K562 (cell line): ENCODE results near the gene APBA2. TPM values are rescaled to one million over a fixed set of nuclear protein-coding genes. Genes with fewer than 3 reads are reported as not detected.
A peak's percentile ranks its signal among the peaks of the same experiment; 100 is the strongest.

Source experiments
- ATAC-seq: fragments of 200-7000 bp; cut with Tn5 transposase; 3 replicates; pipeline ENCODE4 v1.9.1; 2020; ENCODE audit warnings: moderate library complexity
- BruUV-seq: library from RNA; stranded (reverse); fragments of 400-500 nt; replicated peaks from 2 replicates; lab custom pipeline; 2021; lab: Mats Ljungman, UMichigan
- CTCF ChIA-PET: fragments of 300-600 bp; formaldehyde crosslinking; extraction: SDS; loops from one replicate; lab custom pipeline; 2021; ENCODE audit warnings: low intra/inter-chr PET ratio; lab: Yijun Ruan, JAX
- POLR2A ChIA-PET: fragments of 300-600, 350-650 bp; sonication (Branson Sonifier 250); formaldehyde crosslinking; extraction: SDS; loops from one replicate; lab custom pipeline; 2021; ENCODE audit warnings: antibody characterized with exemption, inconsistent platforms; lab: Yijun Ruan, JAX
- DNase-seq, 4 experiments: peaks; one replicate each; pipeline versions ENCODE4 v3.0.0 to v3.0.0-alpha.2; 2011 to 2018; ENCODE audit warnings: low spot score in 3 of 4, mixed read lengths in 3 of 4; ENCODE audit errors: extremely low read depth in 1 of 4
- FAIRE-seq: peaks from 2 replicates; lab custom pipeline; 2011; peaks lifted over from hg19 to GRCh38; lab: Jason Lieb, UNC
- H2AFZ ChIP-seq: 2 replicates; pipeline ENCODE4 v1.6.0; 2011; ENCODE audit warnings: low read depth, low read length, control low read depth, inconsistent platforms
- H3K27ac ChIP-seq: fragments of 200-600 bp; 3 replicates; pipeline ENCODE4 v1.8.0; 2011; ENCODE audit warnings: low read depth, mild to moderate bottlenecking, control low read depth, inconsistent platforms, low read length, moderate library complexity, mixed read lengths; ENCODE audit errors: extremely low read depth
- H3K27me3 ChIP-seq, 2 experiments: fragments of 300-600 bp in 1 of 2; 2 replicates in 1 of 2; 3 replicates in 1 of 2; pipeline versions ENCODE4 v1.6.0 to v1.8.0; 2011; ENCODE audit warnings: inconsistent platforms in 2 of 2, low read length in 2 of 2, mild to moderate bottlenecking in 1 of 2, mixed read lengths in 1 of 2, moderate library complexity in 1 of 2; ENCODE audit not compliant: control insufficient read depth in 2 of 2, insufficient read depth in 2 of 2
- H3K36me3 ChIP-seq: fragments of 300-600 bp; 3 replicates; pipeline ENCODE4 v1.8.0; 2011; ENCODE audit warnings: mild to moderate bottlenecking, low read length, inconsistent platforms; ENCODE audit not compliant: control insufficient read depth, insufficient read depth
- H3K4me1 ChIP-seq, 2 experiments: fragments of 200-600 bp in 1 of 2; replicated peaks in 1 of 2; 2 replicates in 1 of 2; 3 replicates in 1 of 2; pipeline versions ENCODE4 v1.5.1 to v1.8.0; 2011; ENCODE audit warnings: inconsistent platforms in 2 of 2, low read length in 2 of 2, mild to moderate bottlenecking in 1 of 2, mixed read lengths in 1 of 2, moderate library complexity in 1 of 2; ENCODE audit not compliant: control insufficient read depth in 2 of 2, insufficient read depth in 2 of 2
- H3K4me2 ChIP-seq: 2 replicates; pipeline ENCODE4 v1.6.1; 2011; ENCODE audit warnings: low read length, control low read depth, inconsistent platforms, mixed read lengths; ENCODE audit not compliant: insufficient read depth
- H3K4me3 ChIP-seq: fragments of 200-600 bp; sonication (generic), shearing (Covaris generic); 2 replicates; pipeline ENCODE4 v1.5.1; 2016; ENCODE audit warnings: control low read depth, inconsistent platforms
- H3K79me2 ChIP-seq: fragments of 200-600 bp; 3 replicates; pipeline ENCODE4 v1.8.0; 2011; ENCODE audit warnings: low read length, inconsistent platforms; ENCODE audit not compliant: control insufficient read depth, insufficient read depth
- H3K9ac ChIP-seq, 2 experiments: 2 replicates each; pipeline versions ENCODE4 v1.6.0 to v1.6.1; 2011; ENCODE audit warnings: low read depth in 2 of 2, low read length in 2 of 2, control low read depth in 1 of 2, inconsistent platforms in 1 of 2, mild to moderate bottlenecking in 1 of 2, mixed read lengths in 1 of 2; ENCODE audit not compliant: insufficient read depth in 1 of 2
- H3K9me1 ChIP-seq: one replicate; pipeline ENCODE4 v1.6.0; 2011; ENCODE audit warnings: inconsistent platforms, mild to moderate bottlenecking, low read length, moderate library complexity; ENCODE audit not compliant: control insufficient read depth, insufficient read depth
- H3K9me3 ChIP-seq: replicated peaks from 2 replicates; pipeline ENCODE4 v1.5.1; 2011; ENCODE audit warnings: low read depth, low read length, inconsistent platforms; ENCODE audit not compliant: control insufficient read depth, insufficient read depth
- H4K20me1 ChIP-seq: replicated peaks from 2 replicates; pipeline ENCODE4 v1.6.1; 2011; ENCODE audit warnings: low read length, inconsistent platforms, mixed read lengths; ENCODE audit not compliant: control insufficient read depth, insufficient read depth
- CBFA2T3 ChIP-seq: fragments of 450-650 bp; IDR thresholded peaks from 2 replicates; pipeline ENCODE4 v1.6.1; 2017
- CREBBP ChIP-seq: IDR thresholded peaks from one replicate; pipeline ENCODE4 v1.6.1; 2012; ENCODE audit warnings: low read depth, mild to moderate bottlenecking, control low read depth, inconsistent platforms, low read length
- EP300 ChIP-seq: IDR thresholded peaks from 2 replicates; pipeline ENCODE4 v1.6.1; 2012; ENCODE audit warnings: low read length, improper control_type of control experiment
- GATA2 ChIP-seq: sonication (generic); formaldehyde crosslinking; IDR thresholded peaks from 2 replicates; pipeline ENCODE4 v1.4.0; 2020; ENCODE audit warnings: mild to moderate bottlenecking, missing genetic modification reagents
- KDM1A ChIP-seq, 2 experiments: fragments of 450-650 bp; IDR thresholded peaks; 2 replicates each; pipeline ENCODE4 v1.6.1; 2016; ENCODE audit warnings: mild to moderate bottlenecking in 2 of 2
- L3MBTL2 ChIP-seq: fragments of 450-650 bp; IDR thresholded peaks from 2 replicates; pipeline ENCODE4 v1.6.1; 2016; ENCODE audit warnings: mild to moderate bottlenecking, moderate library complexity
- MEIS2 ChIP-seq: fragments of 450-650 bp; IDR thresholded peaks from 2 replicates; pipeline ENCODE4 v1.6.1; 2014; ENCODE audit warnings: mild to moderate bottlenecking; ENCODE audit not compliant: partially characterized antibody
- NFIC ChIP-seq: fragments of 450-650 bp; IDR thresholded peaks from 2 replicates; pipeline ENCODE4 v1.6.1; 2017; ENCODE audit warnings: mild to moderate bottlenecking, inconsistent platforms
- TAL1 ChIP-seq: fragments of 450-650 bp; IDR thresholded peaks from 2 replicates; pipeline ENCODE4 v1.6.1; 2016; ENCODE audit warnings: mild to moderate bottlenecking
- ZNF347 ChIP-seq: fragments of 450-650 bp; formaldehyde crosslinking; IDR thresholded peaks from 2 replicates; pipeline ENCODE4 v1.4.0; 2020; ENCODE audit warnings: low read depth, mild to moderate bottlenecking, moderate library complexity
- WGBS: fragments of 100-300 bp; shearing (Covaris generic); methylation state at CpG from one replicate; pipeline ENCODE4 v1.1.6; 2016; ENCODE audit warnings: low coverage, mixed read lengths; ENCODE audit not compliant: insufficient coverage; ENCODE audit errors: missing lambda C conversion rate; 5-methylcytosine and 5-hydroxymethylcytosine counted together
- in situ Hi-C: fragments of 300-500 bp; cut with MboI; formaldehyde crosslinking; loops from 4 replicates; pipeline ENCODE4 v1.15.0; 2018; ENCODE audit warnings: inconsistent platforms, mixed read lengths
- intact Hi-C: fragments of 100-400 bp; cut with micrococcal nuclease; formaldehyde crosslinking; loops from 2 replicates; pipeline ENCODE4 v1.14.2; 2022
- polyA plus RNA-seq, 8 experiments: library from polyadenylated mRNA; depleted of rRNA in 4 of 8; stranded (reverse) in 5 of 8; unstranded in 3 of 8; fragments of >200 nt; fragmentation: Nextera tagmentation in 2 of 8; fragmentation: Illumina TruSeq in 1 of 8; extraction: Ambion mirVana in 2 of 8; extraction: Trizol in 1 of 8; gene quantifications; 2 replicates each; pipeline versions ENCODE4 v1.2.1 to v1.2.3, GENCODE V29; 2011 to 2014; ENCODE audit warnings: inconsistent platforms in 1 of 8, missing spikeins in 1 of 8
- total RNA-seq, 7 experiments: library from RNA; depleted of rRNA in 6 of 7; stranded (reverse); fragments of >200 nt in 6 of 7; fragmentation: Illumina TruSeq in 2 of 7; extraction: Trizol in 2 of 7; gene quantifications; 2 replicates each; pipeline versions ENCODE4 v1.2.1 to v1.2.3, GENCODE V29; 2011 to 2021; ENCODE audit warnings: low replicate concordance in 1 of 7
- TF ChIP-seq, protein P1 (sequence below): fragments of 450-650 bp; IDR thresholded peaks from 2 replicates; pipeline ENCODE4 v1.6.1; 2016
- TF ChIP-seq, protein P2 (sequence below): fragments of 450-650 bp; IDR thresholded peaks from 2 replicates; pipeline ENCODE4 v1.6.1; 2016; ENCODE audit warnings: mild to moderate bottlenecking, moderate library complexity

Gene APBA2
- total and polyA plus RNA-seq, 9 of the 15 experiments (the other 6 are each of a cell fraction or from before 2014, with no cell fraction given), result 0.24 to 40.9 (median 25.2) TPM

DNA sequence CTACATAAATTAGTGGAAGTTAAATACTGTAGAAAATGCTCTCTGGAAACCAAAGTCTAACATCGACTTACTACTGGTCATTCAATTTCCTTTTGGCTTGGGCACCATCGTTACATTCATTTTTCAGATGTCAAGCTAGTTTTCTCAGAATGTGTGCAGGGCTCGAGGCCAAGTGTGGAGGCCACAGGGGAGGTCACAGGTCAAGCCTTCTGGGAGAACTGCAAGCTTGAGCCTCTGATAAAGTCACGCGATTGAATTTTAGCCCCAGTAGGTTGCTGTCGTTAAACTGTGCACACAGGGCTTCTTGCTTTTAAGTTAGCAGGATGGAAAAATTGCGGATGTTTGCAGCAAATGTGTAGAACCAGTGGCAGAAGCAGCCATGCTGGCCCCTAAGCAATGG is 182.2 kb downstream of the APBA2 start:
- intact Hi-C loops, result no loop called here
- Histone ChIP-seq H3K9me1 (no peaks in the 10 kb centered on the region), H3K27me3 (no peaks in the 10 kb centered on the region), H3K9ac (no peak overlapping the region), H3K4me2 (no peak overlapping the region), H3K79me2 (peaks cover 6% of the 10 kb centered on the region; the same call in 2 of the 3 replicates), H3K4me3 (no peak overlapping the region), H2AFZ (no peak overlapping the region), H4K20me1 (peaks cover 34% of the 10 kb centered on the region), H3K9me3 (0 out of 2 replicates have a peak, but pooled peaks cover 3% of the 10 kb centered on the region), H3K4me1 (peaks cover 10 to 19% of the 10 kb centered on the region in 2 experiments), H3K27ac (no peak overlapping the region), H3K36me3 (no peaks in the 10 kb centered on the region)
- peak; percentile 87 for ATAC-seq
- ChIA-PET POLR2A (interaction anchor here (0.8 kb wide), 1 partner anchor 38 kb away, joined by 3 read pairs; no protein-coding TSS in a partner anchor), CTCF (no interaction called here)
- peak; percentile 30 to 87 (median 49) for DNase-seq
- in situ Hi-C loops, result no loop called here
- FAIRE-seq, result peak; percentile 88
- no TSS peak for BruUV-seq
- 0% methylated on average over 7 of the region's 7 CpGs for WGBS
- TF ChIP-seq CBFA2T3 (peak; percentile 75), MEIS2 (peak; percentile 65), CREBBP (no peak), ZNF347 (CRISPR knock-in tag) (no peak), TAL1 (peak; percentile 39; the same call in 1 of the 2 replicates), GATA2 (peak; percentile 54; the same call in 1 of the 2 replicates), EP300 (peak; percentile 5; the same call in 1 of the 2 replicates), L3MBTL2 (peak; percentile 64; the same call in 1 of the 2 replicates), KDM1A (IDR thresholded peaks at IDR 0.05) (peak; percentile 68 to 74; a peak in 3 of 4 replicates), NFIC (peak; percentile 78)
- TF ChIP-seq, protein P1, sequence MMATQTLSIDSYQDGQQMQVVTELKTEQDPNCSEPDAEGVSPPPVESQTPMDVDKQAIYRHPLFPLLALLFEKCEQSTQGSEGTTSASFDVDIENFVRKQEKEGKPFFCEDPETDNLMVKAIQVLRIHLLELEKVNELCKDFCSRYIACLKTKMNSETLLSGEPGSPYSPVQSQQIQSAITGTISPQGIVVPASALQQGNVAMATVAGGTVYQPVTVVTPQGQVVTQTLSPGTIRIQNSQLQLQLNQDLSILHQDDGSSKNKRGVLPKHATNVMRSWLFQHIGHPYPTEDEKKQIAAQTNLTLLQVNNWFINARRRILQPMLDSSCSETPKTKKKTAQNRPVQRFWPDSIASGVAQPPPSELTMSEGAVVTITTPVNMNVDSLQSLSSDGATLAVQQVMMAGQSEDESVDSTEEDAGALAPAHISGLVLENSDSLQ, result peak; percentile 10; the same call in 1 of the 2 replicates
- TF ChIP-seq, protein P2, sequence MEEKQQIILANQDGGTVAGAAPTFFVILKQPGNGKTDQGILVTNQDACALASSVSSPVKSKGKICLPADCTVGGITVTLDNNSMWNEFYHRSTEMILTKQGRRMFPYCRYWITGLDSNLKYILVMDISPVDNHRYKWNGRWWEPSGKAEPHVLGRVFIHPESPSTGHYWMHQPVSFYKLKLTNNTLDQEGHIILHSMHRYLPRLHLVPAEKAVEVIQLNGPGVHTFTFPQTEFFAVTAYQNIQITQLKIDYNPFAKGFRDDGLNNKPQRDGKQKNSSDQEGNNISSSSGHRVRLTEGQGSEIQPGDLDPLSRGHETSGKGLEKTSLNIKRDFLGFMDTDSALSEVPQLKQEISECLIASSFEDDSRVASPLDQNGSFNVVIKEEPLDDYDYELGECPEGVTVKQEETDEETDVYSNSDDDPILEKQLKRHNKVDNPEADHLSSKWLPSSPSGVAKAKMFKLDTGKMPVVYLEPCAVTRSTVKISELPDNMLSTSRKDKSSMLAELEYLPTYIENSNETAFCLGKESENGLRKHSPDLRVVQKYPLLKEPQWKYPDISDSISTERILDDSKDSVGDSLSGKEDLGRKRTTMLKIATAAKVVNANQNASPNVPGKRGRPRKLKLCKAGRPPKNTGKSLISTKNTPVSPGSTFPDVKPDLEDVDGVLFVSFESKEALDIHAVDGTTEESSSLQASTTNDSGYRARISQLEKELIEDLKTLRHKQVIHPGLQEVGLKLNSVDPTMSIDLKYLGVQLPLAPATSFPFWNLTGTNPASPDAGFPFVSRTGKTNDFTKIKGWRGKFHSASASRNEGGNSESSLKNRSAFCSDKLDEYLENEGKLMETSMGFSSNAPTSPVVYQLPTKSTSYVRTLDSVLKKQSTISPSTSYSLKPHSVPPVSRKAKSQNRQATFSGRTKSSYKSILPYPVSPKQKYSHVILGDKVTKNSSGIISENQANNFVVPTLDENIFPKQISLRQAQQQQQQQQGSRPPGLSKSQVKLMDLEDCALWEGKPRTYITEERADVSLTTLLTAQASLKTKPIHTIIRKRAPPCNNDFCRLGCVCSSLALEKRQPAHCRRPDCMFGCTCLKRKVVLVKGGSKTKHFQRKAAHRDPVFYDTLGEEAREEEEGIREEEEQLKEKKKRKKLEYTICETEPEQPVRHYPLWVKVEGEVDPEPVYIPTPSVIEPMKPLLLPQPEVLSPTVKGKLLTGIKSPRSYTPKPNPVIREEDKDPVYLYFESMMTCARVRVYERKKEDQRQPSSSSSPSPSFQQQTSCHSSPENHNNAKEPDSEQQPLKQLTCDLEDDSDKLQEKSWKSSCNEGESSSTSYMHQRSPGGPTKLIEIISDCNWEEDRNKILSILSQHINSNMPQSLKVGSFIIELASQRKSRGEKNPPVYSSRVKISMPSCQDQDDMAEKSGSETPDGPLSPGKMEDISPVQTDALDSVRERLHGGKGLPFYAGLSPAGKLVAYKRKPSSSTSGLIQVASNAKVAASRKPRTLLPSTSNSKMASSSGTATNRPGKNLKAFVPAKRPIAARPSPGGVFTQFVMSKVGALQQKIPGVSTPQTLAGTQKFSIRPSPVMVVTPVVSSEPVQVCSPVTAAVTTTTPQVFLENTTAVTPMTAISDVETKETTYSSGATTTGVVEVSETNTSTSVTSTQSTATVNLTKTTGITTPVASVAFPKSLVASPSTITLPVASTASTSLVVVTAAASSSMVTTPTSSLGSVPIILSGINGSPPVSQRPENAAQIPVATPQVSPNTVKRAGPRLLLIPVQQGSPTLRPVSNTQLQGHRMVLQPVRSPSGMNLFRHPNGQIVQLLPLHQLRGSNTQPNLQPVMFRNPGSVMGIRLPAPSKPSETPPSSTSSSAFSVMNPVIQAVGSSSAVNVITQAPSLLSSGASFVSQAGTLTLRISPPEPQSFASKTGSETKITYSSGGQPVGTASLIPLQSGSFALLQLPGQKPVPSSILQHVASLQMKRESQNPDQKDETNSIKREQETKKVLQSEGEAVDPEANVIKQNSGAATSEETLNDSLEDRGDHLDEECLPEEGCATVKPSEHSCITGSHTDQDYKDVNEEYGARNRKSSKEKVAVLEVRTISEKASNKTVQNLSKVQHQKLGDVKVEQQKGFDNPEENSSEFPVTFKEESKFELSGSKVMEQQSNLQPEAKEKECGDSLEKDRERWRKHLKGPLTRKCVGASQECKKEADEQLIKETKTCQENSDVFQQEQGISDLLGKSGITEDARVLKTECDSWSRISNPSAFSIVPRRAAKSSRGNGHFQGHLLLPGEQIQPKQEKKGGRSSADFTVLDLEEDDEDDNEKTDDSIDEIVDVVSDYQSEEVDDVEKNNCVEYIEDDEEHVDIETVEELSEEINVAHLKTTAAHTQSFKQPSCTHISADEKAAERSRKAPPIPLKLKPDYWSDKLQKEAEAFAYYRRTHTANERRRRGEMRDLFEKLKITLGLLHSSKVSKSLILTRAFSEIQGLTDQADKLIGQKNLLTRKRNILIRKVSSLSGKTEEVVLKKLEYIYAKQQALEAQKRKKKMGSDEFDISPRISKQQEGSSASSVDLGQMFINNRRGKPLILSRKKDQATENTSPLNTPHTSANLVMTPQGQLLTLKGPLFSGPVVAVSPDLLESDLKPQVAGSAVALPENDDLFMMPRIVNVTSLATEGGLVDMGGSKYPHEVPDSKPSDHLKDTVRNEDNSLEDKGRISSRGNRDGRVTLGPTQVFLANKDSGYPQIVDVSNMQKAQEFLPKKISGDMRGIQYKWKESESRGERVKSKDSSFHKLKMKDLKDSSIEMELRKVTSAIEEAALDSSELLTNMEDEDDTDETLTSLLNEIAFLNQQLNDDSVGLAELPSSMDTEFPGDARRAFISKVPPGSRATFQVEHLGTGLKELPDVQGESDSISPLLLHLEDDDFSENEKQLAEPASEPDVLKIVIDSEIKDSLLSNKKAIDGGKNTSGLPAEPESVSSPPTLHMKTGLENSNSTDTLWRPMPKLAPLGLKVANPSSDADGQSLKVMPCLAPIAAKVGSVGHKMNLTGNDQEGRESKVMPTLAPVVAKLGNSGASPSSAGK, result peak; percentile 35; the same call in 1 of the 2 replicates
